ENCODE measurements around the gene ORC3.

Gene ORC3

DNA sequence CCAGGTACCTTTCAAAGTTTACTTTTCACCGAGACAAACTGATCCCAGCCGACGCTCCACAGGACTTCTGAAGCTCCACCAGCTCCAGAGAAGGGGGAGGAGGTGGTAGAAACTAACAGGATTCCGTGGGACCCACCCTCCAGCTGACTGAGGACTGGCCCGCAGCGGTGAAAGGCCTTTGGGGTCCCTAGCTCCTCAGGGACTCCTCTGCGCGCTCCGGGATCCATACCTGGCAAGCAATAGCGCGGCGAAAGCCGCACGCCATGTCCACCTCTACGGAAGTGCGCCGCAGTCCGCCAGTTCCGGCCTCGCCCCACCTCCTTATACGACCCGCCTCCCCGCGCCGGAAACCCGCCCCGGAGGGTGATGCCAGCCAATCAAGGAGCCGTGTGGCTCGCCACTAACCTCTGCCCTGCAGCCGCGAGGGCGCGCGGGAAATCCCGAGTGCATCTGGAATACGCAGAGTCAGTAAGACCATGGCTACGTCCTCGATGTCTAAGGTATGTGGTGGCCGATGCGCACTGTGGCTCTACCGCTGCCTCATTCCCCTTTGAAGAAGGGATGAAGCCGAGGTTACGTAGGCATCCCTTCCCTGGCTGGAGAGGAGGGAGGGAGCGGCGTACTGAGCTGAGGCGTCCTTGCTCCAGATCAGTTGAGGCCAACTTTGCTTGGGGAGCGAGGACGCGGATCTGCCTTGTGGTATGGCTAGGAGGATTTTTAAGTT lies at the start of gene ORC3, which contains the start of gene RARS2:
Gene ORC3, plus strand, starts transcription at position 443 of the 724 bp plus-strand sequence. Its CDS starts 34 bp downstream, at position 477.
Gene RARS2, minus strand, starts transcription at position 295 of the 724 bp plus-strand sequence. Its CDS starts 30 bp downstream, at position 265.
- Mint-ChIP-seq H3K9me3 (no peaks in the 10 kb centered on the region), H3K27ac (ENCODE audit: low read depth) (peak within 1 kb of the TSS; percentile 97), H3K4me1 (peaks cover 71% of the 10 kb centered on the region), H3K27me3 (no peaks in the 10 kb centered on the region), H3K36me3 (ENCODE audit: insufficient read depth) (peaks cover 18% of the 10 kb centered on the region), H3K4me3 (peak within 1 kb of the TSS; percentile 97)
- ATAC-seq (replicated peaks; ENCODE audit: extremely low read depth, poor library complexity, severe bottlenecking) = peak; percentile 99
- DNase-seq (ENCODE audit: low spot score in 2 of 2) = peak; percentile 85 to 88

DNA sequence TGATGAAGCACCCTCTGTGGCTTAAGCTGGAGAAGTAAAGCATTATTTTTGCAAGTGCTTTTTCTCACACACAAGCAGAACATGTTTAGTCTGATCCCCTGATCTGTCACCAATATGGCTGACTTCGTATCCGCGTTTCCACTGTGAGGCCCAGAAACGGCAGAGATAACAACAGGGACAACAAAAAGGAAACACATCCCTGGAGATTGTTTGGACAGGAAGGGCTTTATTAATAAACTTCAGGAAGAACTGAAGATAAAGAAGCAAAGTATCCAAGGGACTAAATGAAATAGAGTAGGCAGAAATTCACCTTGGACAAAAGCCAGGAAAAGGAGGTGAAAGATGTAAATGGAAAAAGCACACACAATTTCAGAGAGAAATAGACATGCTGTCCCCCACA lies 49.4 kb upstream of the ORC3 start:
- no peak overlapping the region for H3K27ac Mint-ChIP-seq (ENCODE audit: low read depth)
- DNase-seq (ENCODE audit: low spot score in 2 of 2) = no peak
- H3K4me1 Mint-ChIP-seq = no peaks in the 10 kb centered on the region
- no peaks in the 10 kb centered on the region for H3K27me3 Mint-ChIP-seq
- no peak overlapping the region for H3K4me3 Mint-ChIP-seq
- peaks cover 5% of the 10 kb centered on the region for H3K9me3 Mint-ChIP-seq
- no peak for ATAC-seq (replicated peaks; ENCODE audit: extremely low read depth, poor library complexity, severe bottlenecking)
- H3K36me3 Mint-ChIP-seq (ENCODE audit: insufficient read depth) = peaks cover 35% of the 10 kb centered on the region

DNA sequence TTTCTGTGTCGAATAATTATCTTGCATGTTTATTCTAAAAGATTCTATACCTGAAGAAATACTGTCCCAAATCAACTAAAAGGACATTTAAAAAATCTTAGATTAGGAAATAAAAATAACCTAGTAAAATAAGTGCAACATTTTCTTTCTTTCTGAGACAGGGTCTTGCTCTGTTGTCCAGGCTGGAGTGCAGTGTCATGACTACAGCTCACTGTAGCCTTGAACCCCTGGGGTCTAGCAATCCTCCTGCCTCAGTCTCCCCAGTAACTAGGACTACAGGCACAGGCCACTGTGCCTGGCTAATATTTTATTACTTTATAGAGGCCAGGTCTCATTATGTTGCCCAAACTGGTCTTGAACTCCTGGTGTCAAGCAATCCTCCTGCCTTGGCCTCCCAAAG lies 48.9 kb upstream of the ORC3 start:
- no peaks in the 10 kb centered on the region for H3K27me3 Mint-ChIP-seq
- no peak overlapping the region for H3K4me3 Mint-ChIP-seq
- ATAC-seq (replicated peaks; ENCODE audit: extremely low read depth, poor library complexity, severe bottlenecking) (no peak), DNase-seq (ENCODE audit: low spot score in 2 of 2) (no peak)
- H3K27ac Mint-ChIP-seq (ENCODE audit: low read depth) = no peak overlapping the region
- no peaks in the 10 kb centered on the region for H3K4me1 Mint-ChIP-seq
- peaks cover 5% of the 10 kb centered on the region for H3K9me3 Mint-ChIP-seq
- H3K36me3 Mint-ChIP-seq (ENCODE audit: insufficient read depth) = peaks cover 35% of the 10 kb centered on the region

DNA sequence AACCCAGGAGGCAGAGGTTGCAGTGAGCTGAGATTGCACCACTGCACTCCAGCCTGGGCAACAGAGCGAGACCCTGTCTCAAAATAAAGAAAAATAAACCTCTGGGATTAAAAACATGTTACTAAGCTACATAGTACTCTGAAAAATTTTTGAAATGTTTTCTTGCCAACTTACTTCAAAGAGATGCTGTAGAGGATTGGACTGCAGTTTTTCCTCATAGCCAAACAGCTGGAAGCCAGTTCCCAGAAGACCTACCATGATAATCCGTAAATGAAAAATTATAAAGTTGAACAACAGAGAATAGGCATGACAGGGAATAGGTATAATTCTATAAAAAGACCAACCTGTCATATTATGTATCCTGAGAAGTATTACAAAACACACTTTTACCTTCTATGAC lies 48.2 kb upstream of the ORC3 start:
- Mint-ChIP-seq H3K4me3 (no peak overlapping the region), H3K27me3 (no peaks in the 10 kb centered on the region), H3K27ac (ENCODE audit: low read depth) (no peak overlapping the region), H3K4me1 (no peaks in the 10 kb centered on the region), H3K36me3 (ENCODE audit: insufficient read depth) (peaks cover 34% of the 10 kb centered on the region), H3K9me3 (peaks cover 5% of the 10 kb centered on the region)
- DNase-seq (ENCODE audit: low spot score in 2 of 2) = no peak
- no peak for ATAC-seq (replicated peaks; ENCODE audit: extremely low read depth, poor library complexity, severe bottlenecking)

DNA sequence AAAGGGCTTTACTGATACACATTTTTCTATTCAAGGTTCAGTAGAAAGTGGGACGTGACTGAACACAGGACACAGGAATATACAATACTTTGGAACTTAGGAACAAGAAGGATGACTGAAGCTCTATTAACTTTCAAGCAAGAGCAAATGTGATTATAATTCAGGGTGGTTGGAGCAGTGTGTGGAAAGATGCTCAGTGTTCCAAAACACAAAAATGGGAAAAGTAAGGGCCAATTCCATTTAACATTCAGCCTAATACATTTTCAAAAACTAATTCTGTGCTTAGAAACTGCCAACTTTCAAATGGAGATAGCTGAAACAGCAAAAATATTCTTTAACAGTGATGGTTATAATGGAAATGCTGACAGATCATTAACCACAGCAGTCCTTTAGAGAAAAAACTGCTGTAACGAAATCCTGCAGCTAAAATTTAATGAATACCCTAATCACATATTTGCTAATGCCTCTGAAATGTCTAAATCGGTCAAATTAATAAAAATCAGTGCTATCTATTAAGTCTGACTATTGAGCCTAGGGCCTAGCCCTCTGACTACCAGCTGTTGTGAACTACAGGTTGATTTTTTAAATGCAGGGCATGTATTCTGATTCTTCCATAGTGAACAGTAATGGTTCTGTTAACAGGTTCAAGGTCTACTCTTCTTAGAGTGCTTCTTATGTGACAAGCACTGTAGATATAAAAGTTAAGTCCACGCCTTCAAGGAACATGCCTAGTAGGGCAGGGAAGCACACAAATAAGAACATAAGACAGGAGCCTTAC lies 46.0 kb upstream of the ORC3 start:
- Mint-ChIP-seq H3K36me3 (ENCODE audit: insufficient read depth) (peaks cover 37% of the 10 kb centered on the region), H3K27me3 (no peaks in the 10 kb centered on the region), H3K4me1 (no peaks in the 10 kb centered on the region), H3K27ac (ENCODE audit: low read depth) (no peak overlapping the region), H3K4me3 (no peak overlapping the region), H3K9me3 (peaks cover 5% of the 10 kb centered on the region)
- DNase-seq (ENCODE audit: low spot score in 2 of 2) = no peak
- ATAC-seq (replicated peaks; ENCODE audit: extremely low read depth, poor library complexity, severe bottlenecking) = no peak

DNA sequence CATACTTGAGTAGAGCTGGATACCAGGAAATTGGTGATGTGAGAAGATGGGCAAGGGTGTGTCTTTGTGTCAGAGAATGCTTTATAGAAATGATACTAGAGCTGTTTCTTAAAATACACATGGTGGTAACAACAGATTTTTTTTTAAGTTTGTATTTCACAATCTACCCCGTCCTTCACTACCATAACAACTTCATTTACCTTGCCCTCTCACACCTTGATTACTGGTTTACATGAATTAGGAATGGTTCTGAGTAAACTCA lies 45.5 kb upstream of the ORC3 start:
- no peaks in the 10 kb centered on the region for H3K4me1 Mint-ChIP-seq
- peaks cover 3% of the 10 kb centered on the region for H3K9me3 Mint-ChIP-seq
- H3K4me3 Mint-ChIP-seq = no peak overlapping the region
- no peaks in the 10 kb centered on the region for H3K27me3 Mint-ChIP-seq
- DNase-seq (ENCODE audit: low spot score in 2 of 2) = no peak
- no peak overlapping the region for H3K27ac Mint-ChIP-seq (ENCODE audit: low read depth)
- ATAC-seq (replicated peaks; ENCODE audit: extremely low read depth, poor library complexity, severe bottlenecking) = no peak
- peaks cover 35% of the 10 kb centered on the region for H3K36me3 Mint-ChIP-seq (ENCODE audit: insufficient read depth)

DNA sequence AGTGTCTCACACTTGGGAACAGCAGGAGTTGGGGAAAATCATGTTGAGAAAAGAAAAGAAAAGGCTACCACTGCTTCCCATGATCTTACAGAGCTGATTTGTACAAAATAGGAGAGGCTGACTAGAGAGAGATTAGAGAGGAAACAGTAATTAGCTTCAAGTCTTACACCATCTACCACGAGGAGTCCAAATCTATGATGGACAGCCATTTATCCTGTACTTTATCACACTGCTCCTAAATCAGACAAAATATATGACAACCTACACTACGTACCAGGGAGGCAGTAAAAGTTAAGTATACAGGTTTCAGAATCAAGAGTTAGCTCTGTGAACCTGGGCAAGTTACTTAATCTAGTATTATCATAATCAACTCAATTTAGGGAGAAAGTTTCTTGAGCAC lies 38.1 kb upstream of the ORC3 start:
- Mint-ChIP-seq H3K36me3 (ENCODE audit: insufficient read depth) (peaks cover 44% of the 10 kb centered on the region), H3K27ac (ENCODE audit: low read depth) (peak overlapping the region; percentile 19), H3K27me3 (no peaks in the 10 kb centered on the region), H3K4me3 (no peak overlapping the region), H3K4me1 (peaks cover 8% of the 10 kb centered on the region), H3K9me3 (no peaks in the 10 kb centered on the region)
- ATAC-seq (replicated peaks; ENCODE audit: extremely low read depth, poor library complexity, severe bottlenecking) = no peak
- DNase-seq (ENCODE audit: low spot score in 2 of 2) = no peak

DNA sequence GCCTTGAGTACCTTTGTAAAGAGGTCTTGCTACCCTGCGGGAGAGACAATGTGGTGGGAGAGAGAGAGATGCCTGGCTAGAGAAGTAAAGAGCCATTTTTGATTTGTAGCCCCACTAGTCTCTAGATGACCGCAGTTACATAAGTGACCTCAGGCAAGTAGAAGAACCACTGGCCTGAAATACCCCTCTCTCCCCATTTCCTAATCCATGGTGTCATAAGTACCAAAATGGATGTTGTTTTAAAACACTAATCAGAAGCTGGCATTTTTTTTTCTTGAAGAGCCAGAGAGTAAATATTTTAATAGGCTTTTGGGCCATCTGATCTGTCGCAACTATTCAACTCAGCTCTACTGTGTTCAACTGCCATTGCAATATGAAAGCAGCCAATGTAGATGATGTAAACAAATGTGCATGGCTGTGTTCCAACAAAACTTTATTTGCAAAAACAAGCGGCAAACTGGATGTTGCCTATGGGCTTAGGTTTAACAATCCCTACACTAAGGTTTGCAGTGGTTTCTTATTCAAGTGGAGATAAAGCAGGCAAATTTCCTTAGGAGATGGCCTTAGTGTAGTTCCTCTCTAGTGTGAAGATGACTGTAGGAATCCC lies 36.7 kb upstream of the ORC3 start:
- H3K36me3 Mint-ChIP-seq (ENCODE audit: insufficient read depth) = peaks cover 42% of the 10 kb centered on the region
- DNase-seq (ENCODE audit: low spot score in 2 of 2) (no peak), ATAC-seq (replicated peaks; ENCODE audit: extremely low read depth, poor library complexity, severe bottlenecking) (no peak)
- H3K27ac Mint-ChIP-seq (ENCODE audit: low read depth) = no peak overlapping the region
- H3K4me3 Mint-ChIP-seq = no peak overlapping the region
- H3K9me3 Mint-ChIP-seq = no peaks in the 10 kb centered on the region
- H3K27me3 Mint-ChIP-seq = no peaks in the 10 kb centered on the region
- H3K4me1 Mint-ChIP-seq = peaks cover 18% of the 10 kb centered on the region

DNA sequence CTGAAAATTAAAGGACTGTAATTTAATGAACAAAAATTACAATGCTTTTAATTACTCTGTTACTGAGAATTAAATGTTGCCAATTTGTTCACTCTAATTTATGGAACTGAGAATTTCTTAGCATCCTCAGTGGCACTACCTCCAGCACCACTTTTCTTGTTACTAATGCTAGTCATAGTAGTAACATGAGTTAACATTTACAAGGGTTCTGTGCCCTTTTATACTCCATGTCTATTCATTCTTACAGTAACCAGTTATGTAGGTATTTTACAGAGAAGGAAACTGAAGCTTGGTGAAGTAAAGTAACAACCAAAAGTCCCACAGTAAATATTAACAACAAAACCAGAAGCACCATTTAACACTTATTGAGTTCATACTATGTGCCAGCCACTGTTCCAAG lies 34.4 kb upstream of the ORC3 start:
- H3K27ac Mint-ChIP-seq (ENCODE audit: low read depth) = no peak overlapping the region
- H3K27me3 Mint-ChIP-seq = no peaks in the 10 kb centered on the region
- peaks cover 20% of the 10 kb centered on the region for H3K4me1 Mint-ChIP-seq
- H3K9me3 Mint-ChIP-seq = no peaks in the 10 kb centered on the region
- DNase-seq (ENCODE audit: low spot score in 2 of 2) = no peak
- H3K36me3 Mint-ChIP-seq (ENCODE audit: insufficient read depth) = peaks cover 35% of the 10 kb centered on the region
- H3K4me3 Mint-ChIP-seq = no peak overlapping the region
- no peak for ATAC-seq (replicated peaks; ENCODE audit: extremely low read depth, poor library complexity, severe bottlenecking)

DNA sequence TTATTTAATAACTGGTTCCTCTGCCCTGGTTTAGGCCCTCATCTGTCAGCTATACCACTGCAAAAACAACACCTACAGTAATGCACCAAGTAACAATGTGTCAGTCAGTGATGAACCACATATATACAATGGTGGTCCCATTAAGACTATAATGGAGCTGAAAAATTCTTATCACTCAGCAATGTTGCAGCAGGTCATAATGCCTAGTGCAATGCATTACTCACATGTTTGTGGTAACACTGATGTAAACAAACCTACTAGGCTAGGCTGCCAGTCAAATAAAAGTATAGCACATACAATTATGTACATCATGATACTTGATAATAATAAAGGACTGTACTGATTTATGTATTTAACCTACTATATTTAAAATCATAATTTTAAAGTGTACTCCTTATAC lies 31.5 kb upstream of the ORC3 start:
- Mint-ChIP-seq H3K9me3 (no peaks in the 10 kb centered on the region), H3K27ac (ENCODE audit: low read depth) (peak overlapping the region; percentile 22), H3K36me3 (ENCODE audit: insufficient read depth) (peaks cover 30% of the 10 kb centered on the region), H3K27me3 (no peaks in the 10 kb centered on the region), H3K4me3 (no peak overlapping the region), H3K4me1 (peaks cover 12% of the 10 kb centered on the region)
- no peak for DNase-seq (ENCODE audit: low spot score in 2 of 2)
- no peak for ATAC-seq (replicated peaks; ENCODE audit: extremely low read depth, poor library complexity, severe bottlenecking)

DNA sequence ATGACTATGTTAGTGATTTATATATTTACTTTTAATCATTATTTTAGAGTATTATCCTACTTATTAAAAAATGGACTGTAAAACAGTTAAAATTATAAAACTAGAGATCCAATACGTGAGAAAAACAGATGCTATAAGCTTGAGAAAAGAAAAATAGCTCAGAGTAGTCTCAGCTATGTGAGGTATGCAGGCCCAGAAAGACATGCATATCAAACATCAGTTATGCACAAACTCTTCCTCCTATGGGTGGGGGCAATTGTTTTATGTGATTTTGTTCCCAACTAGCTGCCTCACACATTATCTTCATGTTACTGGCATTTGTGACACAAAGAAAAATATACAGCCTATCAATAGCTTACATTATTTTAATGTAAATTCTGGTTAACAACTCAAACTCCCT lies 28.9 kb upstream of the ORC3 start:
- no peak overlapping the region for H3K4me3 Mint-ChIP-seq
- no peak overlapping the region for H3K27ac Mint-ChIP-seq (ENCODE audit: low read depth)
- peaks cover 26% of the 10 kb centered on the region for H3K36me3 Mint-ChIP-seq (ENCODE audit: insufficient read depth)
- H3K4me1 Mint-ChIP-seq = peaks cover 18% of the 10 kb centered on the region
- no peaks in the 10 kb centered on the region for H3K27me3 Mint-ChIP-seq
- DNase-seq (ENCODE audit: low spot score in 2 of 2) (no peak), ATAC-seq (replicated peaks; ENCODE audit: extremely low read depth, poor library complexity, severe bottlenecking) (no peak)
- H3K9me3 Mint-ChIP-seq = no peaks in the 10 kb centered on the region

DNA sequence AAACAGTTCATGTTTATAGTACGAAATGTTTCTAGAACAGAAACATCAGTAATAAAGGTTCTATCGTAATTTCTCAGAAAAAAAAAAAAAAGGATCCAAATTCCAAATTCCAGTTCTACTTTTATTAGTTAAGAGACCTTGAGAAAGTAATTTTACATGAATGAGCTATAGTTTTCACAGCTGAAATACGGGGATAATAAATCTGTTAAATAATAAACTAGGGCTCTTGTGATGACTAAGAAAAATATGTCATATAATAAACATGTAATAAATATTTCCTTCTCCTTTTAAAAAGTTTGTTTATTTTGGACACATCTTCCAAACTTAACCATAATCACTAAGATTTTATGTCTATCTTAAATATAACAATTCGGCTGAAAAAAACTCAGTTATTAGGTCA lies 17.9 kb upstream of the ORC3 start:
- no peaks in the 10 kb centered on the region for H3K27me3 Mint-ChIP-seq
- peaks cover 54% of the 10 kb centered on the region for H3K4me1 Mint-ChIP-seq
- DNase-seq (ENCODE audit: low spot score in 2 of 2) = no peak
- peaks cover 4% of the 10 kb centered on the region for H3K36me3 Mint-ChIP-seq (ENCODE audit: insufficient read depth)
- no peak for ATAC-seq (replicated peaks; ENCODE audit: extremely low read depth, poor library complexity, severe bottlenecking)
- H3K9me3 Mint-ChIP-seq = no peaks in the 10 kb centered on the region
- no peak overlapping the region for H3K27ac Mint-ChIP-seq (ENCODE audit: low read depth)
- no peak overlapping the region for H3K4me3 Mint-ChIP-seq

DNA sequence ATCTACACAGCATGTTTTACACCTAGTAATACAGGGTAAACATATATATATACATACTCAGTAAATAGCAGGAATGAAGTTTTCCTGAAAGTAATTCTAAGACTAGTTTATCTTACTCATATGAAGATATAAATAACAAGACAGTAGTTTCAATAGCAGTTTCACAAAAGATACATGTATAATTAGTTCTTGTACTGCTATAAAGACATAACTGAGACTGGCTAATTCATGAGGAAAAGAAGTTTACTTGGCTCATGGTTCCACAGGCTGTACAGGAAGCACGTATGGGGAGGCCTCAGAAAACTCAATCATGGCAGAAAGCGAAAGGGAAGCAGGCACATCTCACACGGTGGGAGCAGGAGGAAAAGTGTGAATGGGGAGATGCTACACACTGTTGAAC lies 17.1 kb upstream of the ORC3 start:
- no peak overlapping the region for H3K4me3 Mint-ChIP-seq
- no peak for ATAC-seq (replicated peaks; ENCODE audit: extremely low read depth, poor library complexity, severe bottlenecking)
- peaks cover 10% of the 10 kb centered on the region for H3K36me3 Mint-ChIP-seq (ENCODE audit: insufficient read depth)
- H3K4me1 Mint-ChIP-seq = peaks cover 54% of the 10 kb centered on the region
- no peaks in the 10 kb centered on the region for H3K27me3 Mint-ChIP-seq
- H3K27ac Mint-ChIP-seq (ENCODE audit: low read depth) = peak overlapping the region; percentile 64
- no peaks in the 10 kb centered on the region for H3K9me3 Mint-ChIP-seq
- no peak for DNase-seq (ENCODE audit: low spot score in 2 of 2)

Data from central memory CD8-positive, alpha-beta T cell (primary cell).